DMS153 treated with DMSO at 0.1 percent for 48 hours (cell line): Measurements from ENCODE around the gene RASA2.
"Not testable (repeated sequence)": the region's sequence is repeated elsewhere in the genome, so short reads cannot be mapped to it uniquely, and the experiment has no call there.

ENCODE experiments used
- DNase-seq: peaks from one replicate; lab custom pipeline; 2025; ENCODE audit not compliant: unreplicated experiment; lab: John Stamatoyannopoulos, UW

Gene RASA2

GRCh38 chr3:141530415-141530768, 43.6 kb downstream of the RASA2 start:
- DNase-seq, result no peak

- no peak for DNase-seq
These were observed 45.8 kb downstream of the RASA2 start for GRCh38 chr3:141532609-141533008.

- not testable (repeated sequence) for DNase-seq
These were observed 49.2 kb downstream of the RASA2 start for GRCh38 chr3:141536017-141536416.

GRCh38 chr3:141537856-141538255, 51.0 kb downstream of the RASA2 start:
- DNase-seq, result no peak

GRCh38 chr3:141538568-141539240, 51.9 kb downstream of the RASA2 start:
- no peak for DNase-seq

GRCh38 chr3:141539431-141540187, 52.8 kb downstream of the RASA2 start:
- DNase-seq, result no peak

- no peak for DNase-seq
These were observed 53.7 kb downstream of the RASA2 start for GRCh38 chr3:141540531-141540930.

- DNase-seq, result no peak
These were observed 55.6 kb downstream of the RASA2 start for GRCh38 chr3:141542202-141542969.

- DNase-seq, result no peak
These were observed 56.2 kb downstream of the RASA2 start for GRCh38 chr3:141542989-141543388.

- DNase-seq, result no peak
These were observed 57.9 kb downstream of the RASA2 start for GRCh38 chr3:141544697-141545096.

GRCh38 chr3:141546081-141546480, 59.3 kb downstream of the RASA2 start:
- no peak for DNase-seq

GRCh38 chr3:141546586-141546985, 59.8 kb downstream of the RASA2 start:
- no peak for DNase-seq

GRCh38 chr3:141547791-141548190, 61.0 kb downstream of the RASA2 start:
- no peak for DNase-seq

- DNase-seq, result no peak
These were observed 64.3 kb downstream of the RASA2 start for GRCh38 chr3:141550926-141551665.

GRCh38 chr3:141552440-141552991, 65.7 kb downstream of the RASA2 start:
- no peak for DNase-seq

- no peak for DNase-seq
These were observed 66.2 kb downstream of the RASA2 start for GRCh38 chr3:141553055-141553454.

GRCh38 chr3:141556034-141556433, 69.2 kb downstream of the RASA2 start:
- no peak for DNase-seq

GRCh38 chr3:141557961-141558706, 71.3 kb downstream of the RASA2 start:
- peak; percentile 34 for DNase-seq

- peak; percentile 16 for DNase-seq
These were observed 74.7 kb downstream of the RASA2 start for GRCh38 chr3:141561426-141562034.

- DNase-seq, result no peak
These were observed 77.4 kb downstream of the RASA2 start for GRCh38 chr3:141564241-141564640.
